IMR-90 (cell line): ENCODE data around the gene PID1. TPM values are rescaled to one million over a fixed set of nuclear protein-coding genes. Genes with fewer than 3 reads are reported as not detected.

ENCODE experiments used
- ATAC-seq: fragments of 200-7000 bp; cut with Tn5 transposase; 2 replicates; pipeline ENCODE4 v1.9.1; 2020; ENCODE audit warnings: low read depth, mild to moderate bottlenecking, moderate library complexity
- BruUV-seq: library from RNA; stranded (reverse); fragments of 400-500 nt; replicated peaks from 2 replicates; lab custom pipeline; 2021; lab: Mats Ljungman, UMichigan
- CTCF ChIA-PET: fragments of 300-600 bp; formaldehyde crosslinking; extraction: SDS; loops from one replicate; lab custom pipeline; 2021; ENCODE audit warnings: antibody characterized with exemption; lab: Yijun Ruan, JAX
- POLR2A ChIA-PET: fragments of 300-600 bp; sonication (Branson Sonifier 250); formaldehyde crosslinking; loops from one replicate; lab custom pipeline; 2022; ENCODE audit warnings: antibody characterized with exemption; ENCODE audit not compliant: unreplicated experiment; lab: Charles Lee
- DNase-seq: peaks from one replicate; pipeline ENCODE4 v3.0.0; 2013
- H2AFZ ChIP-seq: replicated peaks from 2 replicates; pipeline ENCODE3; 2013; ENCODE audit warnings: low read length, mild to moderate bottlenecking; ENCODE audit not compliant: poor library complexity
- H2AK5ac ChIP-seq: 2 replicates; pipeline ENCODE4 v1.6.1; 2013; ENCODE audit warnings: low read depth, low read length, inconsistent platforms
- H2AK9ac ChIP-seq: replicated peaks from 2 replicates; pipeline ENCODE3; 2013; ENCODE audit warnings: mild to moderate bottlenecking, low read depth, low read length, moderate library complexity; ENCODE audit not compliant: poor library complexity
- H2BK120ac ChIP-seq: 2 replicates; pipeline ENCODE4 v1.6.1; 2013; ENCODE audit warnings: low read depth, low read length, inconsistent platforms
- H2BK15ac ChIP-seq: 3 replicates; pipeline ENCODE4 v1.6.1; 2013; ENCODE audit warnings: low read depth, low read length, inconsistent platforms
- H2BK20ac ChIP-seq: 2 replicates; pipeline ENCODE4 v1.6.1; 2013; ENCODE audit warnings: low read depth, mild to moderate bottlenecking, inconsistent platforms, low read length, moderate library complexity
- H2BK5ac ChIP-seq: 2 replicates; pipeline ENCODE4 v1.6.1; 2013; ENCODE audit warnings: mild to moderate bottlenecking, low read depth, low read length, inconsistent platforms; ENCODE audit not compliant: poor library complexity, severe bottlenecking
- H3K14ac ChIP-seq: replicated peaks from 2 replicates; pipeline ENCODE4 v1.6.1; 2013; ENCODE audit warnings: low read depth, low read length, inconsistent platforms
- H3K18ac ChIP-seq: 2 replicates; pipeline ENCODE4 v1.6.1; 2013; ENCODE audit warnings: low read depth, low read length, control low read depth
- H3K23ac ChIP-seq: 2 replicates; pipeline ENCODE4 v1.6.1; 2013; ENCODE audit warnings: low read depth, low read length, inconsistent platforms
- H3K27ac ChIP-seq: 2 replicates; pipeline ENCODE4 v1.5.1; 2013; ENCODE audit warnings: mild to moderate bottlenecking, control low read depth, low read length; ENCODE audit not compliant: insufficient read depth
- H3K27me3 ChIP-seq: 2 replicates; pipeline ENCODE4 v1.6.1; 2013; ENCODE audit warnings: low read length; ENCODE audit not compliant: control insufficient read depth, insufficient read depth
- H3K36me3 ChIP-seq: 2 replicates; pipeline ENCODE4 v1.6.1; 2013; ENCODE audit warnings: low read length, mixed read lengths; ENCODE audit not compliant: control insufficient read depth, insufficient read depth
- H3K4ac ChIP-seq: 2 replicates; pipeline ENCODE4 v1.6.1; 2013; ENCODE audit warnings: low read depth, low read length, inconsistent platforms
- H3K4me1 ChIP-seq: 2 replicates; pipeline ENCODE4 v1.6.1; 2013; ENCODE audit warnings: low read length, mixed read lengths; ENCODE audit not compliant: control insufficient read depth, insufficient read depth
- H3K4me2 ChIP-seq: 2 replicates; pipeline ENCODE4 v1.6.1; 2013; ENCODE audit warnings: low read depth, mild to moderate bottlenecking, control low read depth, low read length, moderate library complexity
- H3K4me3 ChIP-seq: 2 replicates; pipeline ENCODE4 v1.5.1; 2013; ENCODE audit warnings: low read depth, mild to moderate bottlenecking, control low read depth, low read length, moderate library complexity; ENCODE audit not compliant: insufficient read depth
- H3K56ac ChIP-seq: 2 replicates; pipeline ENCODE4 v1.6.1; 2013; ENCODE audit warnings: low read length, inconsistent platforms; ENCODE audit not compliant: insufficient read depth; ENCODE audit errors: extremely low read depth
- H3K79me1 ChIP-seq, 2 experiments: 2 replicates each; pipeline ENCODE4 v1.6.1; 2013; ENCODE audit warnings: low read length in 2 of 2, inconsistent platforms in 1 of 2, low read depth in 1 of 2
- H3K9ac ChIP-seq: 2 replicates; pipeline ENCODE4 v1.6.1; 2013; ENCODE audit warnings: low read depth, low read length, control low read depth
- H3K9me1 ChIP-seq: 2 replicates; pipeline ENCODE4 v1.6.1; 2013; ENCODE audit warnings: low read length, inconsistent platforms; ENCODE audit not compliant: insufficient read depth
- H3K9me3 ChIP-seq: 2 replicates; pipeline ENCODE4 v1.6.1; 2013; ENCODE audit warnings: low read length; ENCODE audit not compliant: control insufficient read depth, insufficient read depth
- H4K20me1 ChIP-seq: 2 replicates; pipeline ENCODE4 v1.6.1; 2013; ENCODE audit warnings: low read length, inconsistent platforms; ENCODE audit not compliant: insufficient read depth
- H4K5ac ChIP-seq: 2 replicates; pipeline ENCODE4 v1.6.1; 2013; ENCODE audit warnings: mild to moderate bottlenecking, low read depth, low read length, control low read depth
- H4K8ac ChIP-seq, 2 experiments: 2 replicates each; pipeline ENCODE4 v1.6.1; 2013; ENCODE audit warnings: low read depth in 2 of 2, low read length in 2 of 2, control low read depth in 1 of 2, inconsistent platforms in 1 of 2
- H4K91ac ChIP-seq: 2 replicates; pipeline ENCODE4 v1.6.1; 2013; ENCODE audit warnings: low read depth, low read length, inconsistent platforms; ENCODE audit not compliant: insufficient read depth
- BHLHE40 ChIP-seq: fragments of 150-350 bp; IDR thresholded peaks from 2 replicates; pipeline ENCODE4 v1.6.1; 2016; ENCODE audit warnings: mild to moderate bottlenecking, low read depth, low read length
- CHD1 ChIP-seq: IDR thresholded peaks from 2 replicates; pipeline ENCODE4 v1.6.1; 2012; ENCODE audit warnings: low read depth, low read length, improper control_type of control experiment
- FOS ChIP-seq: fragments of 150-350 bp; IDR thresholded peaks from 2 replicates; pipeline ENCODE4 v1.6.1; 2016; ENCODE audit warnings: low read depth, low read length
- MAFK ChIP-seq: IDR thresholded peaks from 2 replicates; pipeline ENCODE4 v1.6.1; 2012; ENCODE audit warnings: low read depth, low read length, improper control_type of control experiment
- NFE2L2 ChIP-seq: fragments of 150-350 bp; IDR thresholded peaks from 2 replicates; pipeline ENCODE4 v1.6.1; 2016; ENCODE audit warnings: low read depth, mild to moderate bottlenecking, low read length
- POLR2A ChIP-seq: IDR thresholded peaks from 2 replicates; pipeline ENCODE4 v1.6.1; 2012; ENCODE audit warnings: mild to moderate bottlenecking, low read depth, low read length
- RAD21 ChIP-seq: IDR thresholded peaks from 2 replicates; pipeline ENCODE4 v1.6.1; 2012; ENCODE audit warnings: low read length, improper control_type of control experiment
- RCOR1 ChIP-seq: IDR thresholded peaks from 2 replicates; pipeline ENCODE4 v1.6.1; 2012; ENCODE audit warnings: mild to moderate bottlenecking, low read length, improper control_type of control experiment; ENCODE audit not compliant: insufficient replicate concordance
- RFX5 ChIP-seq: IDR thresholded peaks from 2 replicates; pipeline ENCODE4 v1.8.0; 2012; ENCODE audit warnings: low read depth, mild to moderate bottlenecking, low read length, moderate library complexity
- WGBS, 2 experiments: methylation state at CpG; one replicate each; pipeline versions ENCODE4 v1.1.5 to v1.1.7; 2013; ENCODE audit warnings: missing lambda C conversion rate in 2 of 2; ENCODE audit not compliant: insufficient read length in 1 of 2; ENCODE audit errors: extremely low coverage in 2 of 2; 5-methylcytosine and 5-hydroxymethylcytosine counted together
- dilution Hi-C: fragments of 300-500 bp; cut with HindIII; formaldehyde crosslinking; loops from one replicate; pipeline ENCODE4 v1.14.3; 2018; ENCODE audit warnings: low sequenced_read_pairs; ENCODE audit not compliant: unreplicated experiment
- in situ Hi-C: fragments of 300-500 bp; cut with MboI; formaldehyde crosslinking; loops from 3 replicates; pipeline ENCODE4 v1.14.3; 2019; ENCODE audit warnings: low sequenced_read_pairs, inconsistent platforms, mixed read lengths
- intact Hi-C: fragments of 100-400 bp; cut with micrococcal nuclease; formaldehyde crosslinking; loops from 2 replicates; pipeline ENCODE4 v1.10.0; 2022
- polyA plus RNA-seq, 3 experiments: library from polyadenylated mRNA; depleted of rRNA; stranded (reverse); fragments of >200 nt; gene quantifications; 2 replicates each; pipeline ENCODE4 v1.2.3, GENCODE V29; 2012; ENCODE audit warnings: low replicate concordance in 1 of 3
- total RNA-seq: library from RNA; depleted of rRNA; stranded (reverse); fragments of >200 nt; gene quantifications from 2 replicates; pipeline ENCODE4 v1.2.3, GENCODE V29; 2012
- TF ChIP-seq, protein P1 (sequence below): conservative IDR thresholded peaks from 2 replicates; pipeline ENCODE4 v1.5.1; 2012; ENCODE audit warnings: mild to moderate bottlenecking, low read depth, low read length, improper control_type of control experiment
- TF ChIP-seq, protein P2 (sequence below): fragments of 150-350 bp; IDR thresholded peaks from 2 replicates; pipeline ENCODE4 v1.6.1; 2017; ENCODE audit warnings: mild to moderate bottlenecking, antibody characterized with exemption, low read length, low read depth
- TF ChIP-seq, protein P3 (sequence below): fragments of 150-350 bp; IDR thresholded peaks from 2 replicates; pipeline ENCODE4 v1.6.1; 2016; ENCODE audit warnings: low read depth, mild to moderate bottlenecking, low read length, moderate library complexity, borderline replicate concordance

The PID1 gene
- total and polyA plus RNA-seq, 2 of the 4 experiments (the other 2 are of a cell fraction) = 0.90 to 1.9 TPM

DNA sequence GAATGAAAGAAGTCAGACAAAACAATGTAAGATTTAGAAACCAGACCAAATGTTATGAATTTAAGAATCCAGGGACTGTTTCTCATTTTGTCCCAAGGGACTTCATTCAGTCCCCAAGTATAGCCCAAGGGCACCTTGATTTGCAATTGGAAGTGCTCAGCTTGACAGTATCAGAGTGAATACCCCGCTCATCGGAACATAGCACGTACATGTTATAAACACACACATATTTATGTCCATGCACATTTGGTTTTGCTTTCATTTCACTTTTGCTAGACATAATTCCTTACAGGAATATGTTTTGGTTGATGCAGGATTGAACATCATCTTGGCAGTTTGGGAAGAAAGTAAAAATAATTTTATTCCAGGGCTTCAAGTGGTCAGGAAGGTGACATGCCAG, 100.2 kb downstream of the PID1 start:
- intact Hi-C loops = no loop called here
- ATAC-seq = no peak
- no TSS peak for BruUV-seq

More for the DNA sequence above, 100.2 kb downstream of the PID1 start:
- H3K27ac ChIP-seq = no peak overlapping the region
- no peaks in the 10 kb centered on the region; the same call in none of the 2 replicates for H3K9me3 ChIP-seq
- no peak overlapping the region for H2BK15ac ChIP-seq
- no peak overlapping the region for H2BK20ac ChIP-seq
- H3K9ac ChIP-seq = no peak overlapping the region
- H3K36me3 ChIP-seq = no peaks in the 10 kb centered on the region
- no peak overlapping the region for H3K4me3 ChIP-seq
- no peak overlapping the region; the same call in 1 of the 2 replicates for H3K4me2 ChIP-seq
- no peak for DNase-seq
- CTCF ChIA-PET = no interaction called here
- no peak overlapping the region for H3K23ac ChIP-seq
- no peak overlapping the region for H2BK5ac ChIP-seq
- no peaks in the 10 kb centered on the region for H3K79me1 ChIP-seq
- H3K4ac ChIP-seq = no peak overlapping the region
- no peak overlapping the region for H3K14ac ChIP-seq
- in situ Hi-C loops (no loop called here), dilution Hi-C loops (no loop called here)
- H3K27me3 ChIP-seq = no peaks in the 10 kb centered on the region
- no peak overlapping the region for H2AK9ac ChIP-seq
- no peaks in the 10 kb centered on the region for H3K9me1 ChIP-seq
- POLR2A ChIA-PET = no interaction called here
- no peak overlapping the region for H4K5ac ChIP-seq
- no peak overlapping the region for H2BK120ac ChIP-seq
- H3K4me1 ChIP-seq = no peaks in the 10 kb centered on the region
- no peaks in the 10 kb centered on the region for H4K20me1 ChIP-seq
- H2AFZ ChIP-seq = no peak overlapping the region
- TF ChIP-seq FOS = no peak
- no peak for TF ChIP-seq BHLHE40
- no peak for TF ChIP-seq CHD1
- TF ChIP-seq RCOR1 = no peak
- TF ChIP-seq MAFK = no peak
- TF ChIP-seq, protein P1, sequence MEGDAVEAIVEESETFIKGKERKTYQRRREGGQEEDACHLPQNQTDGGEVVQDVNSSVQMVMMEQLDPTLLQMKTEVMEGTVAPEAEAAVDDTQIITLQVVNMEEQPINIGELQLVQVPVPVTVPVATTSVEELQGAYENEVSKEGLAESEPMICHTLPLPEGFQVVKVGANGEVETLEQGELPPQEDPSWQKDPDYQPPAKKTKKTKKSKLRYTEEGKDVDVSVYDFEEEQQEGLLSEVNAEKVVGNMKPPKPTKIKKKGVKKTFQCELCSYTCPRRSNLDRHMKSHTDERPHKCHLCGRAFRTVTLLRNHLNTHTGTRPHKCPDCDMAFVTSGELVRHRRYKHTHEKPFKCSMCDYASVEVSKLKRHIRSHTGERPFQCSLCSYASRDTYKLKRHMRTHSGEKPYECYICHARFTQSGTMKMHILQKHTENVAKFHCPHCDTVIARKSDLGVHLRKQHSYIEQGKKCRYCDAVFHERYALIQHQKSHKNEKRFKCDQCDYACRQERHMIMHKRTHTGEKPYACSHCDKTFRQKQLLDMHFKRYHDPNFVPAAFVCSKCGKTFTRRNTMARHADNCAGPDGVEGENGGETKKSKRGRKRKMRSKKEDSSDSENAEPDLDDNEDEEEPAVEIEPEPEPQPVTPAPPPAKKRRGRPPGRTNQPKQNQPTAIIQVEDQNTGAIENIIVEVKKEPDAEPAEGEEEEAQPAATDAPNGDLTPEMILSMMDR = no peak
- TF ChIP-seq, protein P2, sequence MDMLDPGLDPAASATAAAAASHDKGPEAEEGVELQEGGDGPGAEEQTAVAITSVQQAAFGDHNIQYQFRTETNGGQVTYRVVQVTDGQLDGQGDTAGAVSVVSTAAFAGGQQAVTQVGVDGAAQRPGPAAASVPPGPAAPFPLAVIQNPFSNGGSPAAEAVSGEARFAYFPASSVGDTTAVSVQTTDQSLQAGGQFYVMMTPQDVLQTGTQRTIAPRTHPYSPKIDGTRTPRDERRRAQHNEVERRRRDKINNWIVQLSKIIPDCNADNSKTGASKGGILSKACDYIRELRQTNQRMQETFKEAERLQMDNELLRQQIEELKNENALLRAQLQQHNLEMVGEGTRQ = no peak
- TF ChIP-seq RFX5 = no peak
- TF ChIP-seq POLR2A = no peak
- no peak for TF ChIP-seq RAD21
- TF ChIP-seq, protein P3, sequence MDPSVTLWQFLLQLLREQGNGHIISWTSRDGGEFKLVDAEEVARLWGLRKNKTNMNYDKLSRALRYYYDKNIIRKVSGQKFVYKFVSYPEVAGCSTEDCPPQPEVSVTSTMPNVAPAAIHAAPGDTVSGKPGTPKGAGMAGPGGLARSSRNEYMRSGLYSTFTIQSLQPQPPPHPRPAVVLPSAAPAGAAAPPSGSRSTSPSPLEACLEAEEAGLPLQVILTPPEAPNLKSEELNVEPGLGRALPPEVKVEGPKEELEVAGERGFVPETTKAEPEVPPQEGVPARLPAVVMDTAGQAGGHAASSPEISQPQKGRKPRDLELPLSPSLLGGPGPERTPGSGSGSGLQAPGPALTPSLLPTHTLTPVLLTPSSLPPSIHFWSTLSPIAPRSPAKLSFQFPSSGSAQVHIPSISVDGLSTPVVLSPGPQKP = no peak
- TF ChIP-seq NFE2L2 = no peak
- H2AK5ac ChIP-seq = no peak overlapping the region
- H3K56ac ChIP-seq = no peak overlapping the region
- H4K8ac ChIP-seq = no peak overlapping the region
- no CpG with 5 or more reads among the region's 3 CpGs for WGBS, 2 experiments
- no peak overlapping the region for H3K18ac ChIP-seq
- H4K91ac ChIP-seq = no peak overlapping the region
